Measurements from ENCODE around the gene NOL4L. TPM values are rescaled to one million over a fixed set of nuclear protein-coding genes. Genes with fewer than 3 reads are reported as not detected.

The NOL4L gene
- total RNA-seq, 1 donor from 2014 or later: 37.7 TPM

DNA sequence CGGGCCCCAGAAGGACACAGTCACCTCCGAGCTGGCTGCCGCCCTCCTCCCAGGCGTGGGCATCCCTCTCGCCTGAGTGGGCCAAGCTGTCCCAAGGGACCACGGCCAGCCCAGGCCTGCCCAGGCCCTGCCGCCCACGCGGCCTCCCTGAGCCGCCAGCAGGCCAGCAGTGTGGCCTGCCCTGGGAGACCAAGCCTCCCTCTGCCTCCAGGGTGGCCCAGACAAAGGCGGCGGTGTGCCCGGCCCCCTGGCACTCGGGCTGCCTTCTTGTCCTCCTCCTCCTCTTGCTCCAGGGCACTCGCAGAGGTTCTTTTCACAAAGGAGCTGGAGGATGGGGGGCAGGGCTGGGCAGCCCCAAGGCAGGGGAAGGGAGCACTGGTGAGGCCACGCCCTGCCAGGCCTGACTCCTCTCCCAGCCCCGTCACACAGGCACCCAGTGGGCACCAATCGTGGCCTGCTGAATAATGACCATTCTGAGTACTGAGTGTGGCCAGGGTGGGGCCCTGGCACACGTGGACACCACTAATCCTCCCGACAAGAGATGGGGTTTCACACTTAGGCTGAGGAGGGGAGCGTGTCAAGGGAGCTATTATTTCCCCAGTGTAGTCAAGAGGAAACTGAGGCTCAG, 25.3 kb downstream of the NOL4L start:
- Mint-ChIP-seq H3K4me1 (ENCODE audit: low read depth) (peaks cover 36% of the 10 kb centered on the region), H3K36me3 (ENCODE audit: low read depth) (peaks cover 3% of the 10 kb centered on the region), H3K27me3 (ENCODE audit: low read depth) (no peaks in the 10 kb centered on the region), H3K9me3 (ENCODE audit: low read depth) (no peaks in the 10 kb centered on the region), H3K4me3 (ENCODE audit: unreplicated experiment) (no peak overlapping the region), H3K27ac (ENCODE audit: unreplicated experiment) (no peak overlapping the region)
- no peak for DNase-seq (ENCODE audit: low spot score)
- TF ChIP-seq, protein P1, sequence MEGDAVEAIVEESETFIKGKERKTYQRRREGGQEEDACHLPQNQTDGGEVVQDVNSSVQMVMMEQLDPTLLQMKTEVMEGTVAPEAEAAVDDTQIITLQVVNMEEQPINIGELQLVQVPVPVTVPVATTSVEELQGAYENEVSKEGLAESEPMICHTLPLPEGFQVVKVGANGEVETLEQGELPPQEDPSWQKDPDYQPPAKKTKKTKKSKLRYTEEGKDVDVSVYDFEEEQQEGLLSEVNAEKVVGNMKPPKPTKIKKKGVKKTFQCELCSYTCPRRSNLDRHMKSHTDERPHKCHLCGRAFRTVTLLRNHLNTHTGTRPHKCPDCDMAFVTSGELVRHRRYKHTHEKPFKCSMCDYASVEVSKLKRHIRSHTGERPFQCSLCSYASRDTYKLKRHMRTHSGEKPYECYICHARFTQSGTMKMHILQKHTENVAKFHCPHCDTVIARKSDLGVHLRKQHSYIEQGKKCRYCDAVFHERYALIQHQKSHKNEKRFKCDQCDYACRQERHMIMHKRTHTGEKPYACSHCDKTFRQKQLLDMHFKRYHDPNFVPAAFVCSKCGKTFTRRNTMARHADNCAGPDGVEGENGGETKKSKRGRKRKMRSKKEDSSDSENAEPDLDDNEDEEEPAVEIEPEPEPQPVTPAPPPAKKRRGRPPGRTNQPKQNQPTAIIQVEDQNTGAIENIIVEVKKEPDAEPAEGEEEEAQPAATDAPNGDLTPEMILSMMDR (IDR thresholded peaks at IDR 0.05): no peak

DNA sequence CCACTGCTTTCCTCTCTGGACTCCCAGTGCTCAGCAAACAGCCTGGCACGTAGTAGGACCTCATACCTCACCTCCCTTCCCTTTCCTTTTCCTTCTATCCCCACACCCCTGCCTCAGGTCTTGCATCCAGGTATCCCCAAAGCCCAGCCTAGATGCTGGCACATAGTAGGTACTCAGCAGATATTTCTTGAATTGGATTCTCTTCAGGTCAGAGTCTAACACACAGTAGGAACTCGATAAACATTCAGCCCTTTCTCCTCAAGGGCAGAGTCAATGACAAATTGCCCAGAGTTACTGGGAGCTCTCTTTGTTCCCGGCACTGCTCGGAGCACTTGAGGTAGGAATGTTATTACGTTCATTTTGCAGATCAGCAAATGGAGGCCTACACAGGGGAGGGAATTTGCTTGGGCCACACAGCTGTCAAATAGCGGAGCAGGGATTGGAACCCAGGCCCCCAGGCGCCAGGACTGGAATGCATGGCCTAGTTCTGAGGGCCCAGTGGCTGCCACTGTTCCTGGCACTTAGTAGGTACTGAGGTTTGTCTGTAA, 25.9 kb downstream of the NOL4L start:
- TF ChIP-seq, protein P1 (IDR thresholded peaks at IDR 0.05): no peak
- H3K4me1 Mint-ChIP-seq (ENCODE audit: low read depth): peaks cover 40% of the 10 kb centered on the region
- DNase-seq (ENCODE audit: low spot score): no peak
- no peak overlapping the region for H3K4me3 Mint-ChIP-seq (ENCODE audit: unreplicated experiment)
- H3K9me3 Mint-ChIP-seq (ENCODE audit: low read depth): no peaks in the 10 kb centered on the region
- no peaks in the 10 kb centered on the region for H3K27me3 Mint-ChIP-seq (ENCODE audit: low read depth)
- H3K27ac Mint-ChIP-seq (ENCODE audit: unreplicated experiment): no peak overlapping the region
- peaks cover 3% of the 10 kb centered on the region for H3K36me3 Mint-ChIP-seq (ENCODE audit: low read depth)

DNA sequence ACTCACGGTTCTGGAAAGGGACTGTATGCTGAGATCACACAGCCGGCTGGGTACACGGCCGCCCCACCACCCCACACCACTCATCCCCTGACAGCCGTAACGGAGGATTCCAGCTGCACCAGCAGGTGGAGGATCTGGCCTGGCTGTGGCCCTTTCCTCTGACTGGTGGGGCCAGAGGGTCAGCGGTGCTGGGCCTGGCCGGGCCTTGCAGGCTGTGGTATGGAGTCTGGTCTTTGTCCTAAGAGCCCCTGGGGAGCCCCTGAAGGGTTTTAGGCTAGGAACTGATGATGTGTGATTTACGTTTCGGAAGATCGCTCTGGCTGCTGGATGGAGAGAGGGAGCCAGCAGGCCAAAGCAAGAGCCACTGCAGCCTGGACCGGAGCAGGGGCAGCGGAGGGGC, 26.6 kb downstream of the NOL4L start:
- Mint-ChIP-seq H3K27me3 (ENCODE audit: low read depth) (no peaks in the 10 kb centered on the region), H3K4me1 (ENCODE audit: low read depth) (peaks cover 40% of the 10 kb centered on the region), H3K27ac (ENCODE audit: unreplicated experiment) (peak overlapping the region; percentile 4), H3K9me3 (ENCODE audit: low read depth) (no peaks in the 10 kb centered on the region), H3K36me3 (ENCODE audit: low read depth) (peaks cover 3% of the 10 kb centered on the region), H3K4me3 (ENCODE audit: unreplicated experiment) (no peak overlapping the region)
- no peak for DNase-seq (ENCODE audit: low spot score)
- TF ChIP-seq, protein P1 (IDR thresholded peaks at IDR 0.05): no peak

DNA sequence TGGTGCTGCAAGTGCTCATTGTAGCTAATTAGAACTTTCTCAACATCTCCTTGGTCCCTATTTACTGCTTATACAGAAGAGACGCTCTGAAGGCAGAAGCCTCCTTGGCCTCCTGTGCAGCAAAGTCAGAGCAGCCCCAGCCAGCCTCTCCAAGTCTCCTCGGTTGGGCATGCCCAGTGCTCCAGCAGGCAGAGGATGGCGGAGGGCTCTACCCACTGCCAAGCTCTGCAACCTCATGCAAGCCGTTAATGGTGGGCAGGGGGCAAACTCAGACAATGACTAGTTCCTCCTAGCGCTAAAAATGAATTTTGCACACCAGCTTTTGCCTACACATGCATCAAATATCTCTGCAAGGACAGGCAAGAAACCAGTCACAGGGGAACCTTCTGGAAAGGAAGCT, 27.8 kb downstream of the NOL4L start:
- Mint-ChIP-seq H3K27ac (ENCODE audit: unreplicated experiment) (no peak overlapping the region), H3K36me3 (ENCODE audit: low read depth) (peaks cover 3% of the 10 kb centered on the region), H3K9me3 (ENCODE audit: low read depth) (no peaks in the 10 kb centered on the region), H3K27me3 (ENCODE audit: low read depth) (no peaks in the 10 kb centered on the region), H3K4me3 (ENCODE audit: unreplicated experiment) (no peak overlapping the region), H3K4me1 (ENCODE audit: low read depth) (peaks cover 36% of the 10 kb centered on the region)
- TF ChIP-seq, protein P1 (IDR thresholded peaks at IDR 0.05): no peak
- DNase-seq (ENCODE audit: low spot score): no peak

DNA sequence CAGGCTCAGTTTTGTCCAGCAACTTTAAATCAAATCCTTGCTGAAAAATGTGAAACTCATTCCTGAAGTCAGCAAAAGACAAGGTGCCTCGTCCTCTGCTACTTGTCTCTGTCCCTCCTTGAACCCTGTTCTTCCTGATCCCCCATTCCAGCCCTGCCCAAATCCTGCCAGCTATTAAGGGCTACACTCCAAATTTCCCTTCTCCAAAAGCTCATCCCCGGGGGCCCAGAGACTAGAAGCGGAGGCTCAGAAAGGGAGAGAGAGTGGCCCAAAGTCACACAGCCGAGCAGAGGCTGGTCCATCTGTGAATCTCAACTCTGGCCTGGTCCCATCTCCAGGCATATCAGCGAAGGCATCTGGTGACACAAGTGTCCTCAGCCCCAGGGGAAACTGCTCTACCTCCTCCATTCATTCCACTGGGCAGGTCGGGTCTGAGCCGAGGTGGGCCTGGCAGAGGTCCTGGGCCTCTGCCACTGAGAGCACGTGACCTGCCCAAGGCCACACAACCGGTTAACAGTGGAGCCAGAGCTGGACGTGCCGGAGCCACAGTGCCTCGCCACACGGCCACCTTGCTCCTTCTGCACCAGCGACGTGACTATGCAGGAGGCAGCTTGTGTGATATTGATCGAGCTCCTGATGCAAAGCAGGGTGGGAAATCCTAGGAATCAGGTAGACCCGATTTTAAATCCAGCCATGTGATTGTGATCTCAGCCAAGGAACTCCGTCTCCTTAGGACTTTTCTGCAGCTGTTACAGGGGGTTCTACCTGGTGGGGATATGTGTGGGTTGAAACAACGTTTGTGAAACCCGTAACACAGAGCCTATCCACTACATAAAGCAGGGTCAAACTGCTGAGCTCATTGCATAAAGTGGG, 28.6 kb downstream of the NOL4L start:
- Mint-ChIP-seq H3K36me3 (ENCODE audit: low read depth) (peaks cover 3% of the 10 kb centered on the region), H3K27ac (ENCODE audit: unreplicated experiment) (no peak overlapping the region), H3K4me1 (ENCODE audit: low read depth) (peaks cover 30% of the 10 kb centered on the region), H3K9me3 (ENCODE audit: low read depth) (no peaks in the 10 kb centered on the region), H3K27me3 (ENCODE audit: low read depth) (no peaks in the 10 kb centered on the region), H3K4me3 (ENCODE audit: unreplicated experiment) (no peak overlapping the region)
- TF ChIP-seq, protein P1 (IDR thresholded peaks at IDR 0.05): no peak
- DNase-seq (ENCODE audit: low spot score): no peak

Data from chondrocyte (in vitro differentiated cells).